Frontal cortex (tissue), 4 donors: ENCODE results near the gene CMYA5. TPM values are rescaled to one million over a fixed set of nuclear protein-coding genes. Genes with fewer than 3 reads are reported as not detected.
"Not testable (repeated sequence)": the region's sequence is repeated elsewhere in the genome, so short reads cannot be mapped to it uniquely, and the experiment has no call there.

ENCODE experiments used
- DNase-seq, 2 donors: peaks; one replicate each; pipeline ENCODE4 v3.0.0; 2012; ENCODE audit warnings: low spot score in 2 of 2
- FAIRE-seq: peaks from 2 replicates; lab custom pipeline; 2012; peaks lifted over from hg19 to GRCh38; lab: Jason Lieb, UNC
- total RNA-seq: library from RNA; depleted of rRNA; stranded (reverse); fragments of >200 nt; gene quantifications from one replicate; pipeline ENCODE4 v1.2.3, GENCODE V29; 2014
- donor health status: control.
- donor health status: control.
- donor health status: control.

CMYA5 gene
- total RNA-seq, 1 donor from 2014 or later, result 0.82 TPM

- FAIRE-seq (no peak), DNase-seq (no peak)
Observed at GRCh38 chr5:79743846-79744605, 54.4 kb downstream of the CMYA5 start.

- FAIRE-seq (no peak), DNase-seq (no peak)
Observed at GRCh38 chr5:79745255-79745654, 55.6 kb downstream of the CMYA5 start.

- FAIRE-seq, result no peak
- DNase-seq, result no peak
Observed at GRCh38 chr5:79746642-79747569, 57.3 kb downstream of the CMYA5 start.

DNA sequence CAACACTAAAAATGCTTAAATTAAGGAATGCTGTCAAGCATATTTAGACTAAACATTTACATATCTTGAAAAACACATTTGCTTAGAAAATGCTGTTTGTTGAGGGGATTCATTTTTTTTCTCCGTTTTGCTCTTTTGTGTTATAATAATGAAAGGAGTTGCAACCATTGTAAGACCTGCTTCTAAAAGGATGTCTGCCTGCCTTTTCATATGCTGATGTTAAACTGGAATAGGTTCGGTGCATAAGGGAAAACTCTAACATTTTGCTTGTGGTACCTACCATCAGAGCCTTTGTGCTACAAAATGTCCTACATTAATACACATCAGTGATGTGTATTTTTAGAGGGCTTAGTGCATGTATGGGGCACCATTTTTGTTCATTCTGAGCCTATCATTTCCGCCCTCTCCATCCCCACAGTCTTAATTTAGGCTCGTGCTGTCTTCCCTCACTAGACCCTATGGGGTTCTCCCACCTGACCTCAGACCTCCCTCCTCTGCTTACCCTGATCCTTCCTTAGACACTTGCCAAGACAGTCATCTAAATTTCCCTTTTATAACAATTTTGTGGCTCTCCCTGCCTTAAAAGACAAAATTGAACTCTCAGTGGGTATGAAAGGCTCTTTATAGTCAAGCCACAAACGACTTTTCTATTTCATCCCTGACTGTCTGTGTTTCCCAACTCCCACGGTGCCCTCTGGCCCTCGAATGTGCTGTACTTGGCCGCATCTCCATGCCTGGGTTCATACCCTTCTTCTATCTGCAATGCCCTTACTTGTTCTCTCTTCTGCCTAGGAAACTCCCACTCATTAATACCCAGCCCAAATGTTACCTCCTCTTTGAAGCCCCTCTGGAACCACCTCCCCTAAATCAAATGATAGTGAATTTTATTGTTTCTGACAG, 61.2 kb downstream of the CMYA5 start:
- no peak for FAIRE-seq
- DNase-seq, result no peak

DNA sequence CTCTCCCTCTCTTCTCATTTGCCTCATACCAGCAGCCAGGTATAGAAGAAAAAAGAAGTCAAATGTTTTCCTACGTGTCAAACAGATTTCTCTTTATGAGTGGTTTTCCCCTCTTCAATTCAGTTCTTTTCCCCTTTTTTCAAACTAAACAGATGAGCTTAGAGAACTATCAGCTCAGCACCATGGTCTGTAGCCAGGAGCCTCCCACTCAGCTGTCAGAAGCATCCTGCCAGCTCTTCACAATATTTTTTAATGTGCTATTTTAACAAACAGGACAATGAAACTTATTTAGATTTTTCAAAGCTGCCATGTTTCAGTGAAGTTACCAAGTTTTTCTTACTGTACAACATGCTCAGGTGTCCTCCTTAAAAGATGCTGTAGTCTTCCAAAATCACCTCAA, 63.5 kb downstream of the CMYA5 start:
- no peak for DNase-seq
- FAIRE-seq, result no peak

DNA sequence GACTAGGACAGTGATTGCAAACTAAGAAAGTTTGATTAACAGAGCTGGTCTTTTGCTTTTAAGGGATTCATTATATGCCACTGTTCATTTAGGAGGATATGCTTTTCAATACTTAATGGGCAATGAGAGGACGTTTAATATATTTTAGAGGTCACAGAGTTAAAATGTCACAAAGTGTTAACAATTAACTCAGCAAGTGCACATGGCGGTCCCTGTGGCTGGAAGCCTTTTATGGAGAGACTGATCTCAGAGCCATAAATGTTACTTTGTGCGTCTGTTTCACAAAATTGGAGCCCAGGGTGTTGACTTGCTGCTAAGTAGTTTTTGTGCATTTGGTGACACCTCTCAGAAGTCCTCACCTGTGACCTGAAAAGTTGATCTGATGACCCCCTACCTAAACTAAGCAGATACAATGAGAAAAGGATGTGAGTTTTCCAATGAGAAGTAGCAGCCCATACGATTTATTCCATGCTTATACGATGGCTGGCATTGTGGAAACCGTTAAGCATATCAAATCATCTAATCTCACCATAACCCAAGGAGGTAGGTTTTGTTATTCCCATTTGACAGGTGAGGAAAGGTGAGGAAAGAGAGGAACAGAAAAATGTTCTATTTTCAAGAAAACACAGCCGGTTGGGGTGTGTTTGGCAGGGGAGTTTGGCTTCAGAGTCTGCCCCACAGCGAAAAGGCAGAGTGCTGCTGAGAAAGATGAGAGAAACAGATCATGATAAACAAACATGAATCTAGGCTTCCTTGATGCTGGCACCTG, 64.4 kb downstream of the CMYA5 start:
- DNase-seq, result no peak
- FAIRE-seq, result no peak

GRCh38 chr5:79754865-79755555, 65.4 kb downstream of the CMYA5 start:
- DNase-seq (no peak), FAIRE-seq (no peak)

GRCh38 chr5:79756076-79756475, 66.4 kb downstream of the CMYA5 start:
- FAIRE-seq (no peak), DNase-seq (no peak)

DNA sequence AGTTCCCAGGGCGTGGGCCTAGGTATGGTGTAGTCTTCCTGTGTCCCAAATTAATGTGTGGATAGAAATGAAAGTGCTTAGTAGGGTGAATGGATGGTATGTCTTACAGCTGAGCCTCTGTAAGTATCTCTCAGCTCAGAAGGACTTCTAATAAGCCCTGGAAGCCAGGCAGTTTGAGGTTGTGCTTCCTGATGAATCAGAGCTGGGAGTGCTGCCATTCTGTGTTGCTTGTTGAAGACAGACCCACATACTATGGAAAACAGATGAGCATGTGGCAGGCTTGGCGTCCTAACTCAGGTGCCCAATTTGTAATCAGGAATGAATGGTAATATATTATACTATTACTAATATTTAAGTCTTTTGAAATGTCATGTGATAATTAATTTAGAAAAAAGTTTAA, 69.8 kb downstream of the CMYA5 start:
- DNase-seq (no peak), FAIRE-seq (no peak)

GRCh38 chr5:79759848-79760247, 70.2 kb downstream of the CMYA5 start:
- DNase-seq, result no peak
- FAIRE-seq, result no peak

DNA sequence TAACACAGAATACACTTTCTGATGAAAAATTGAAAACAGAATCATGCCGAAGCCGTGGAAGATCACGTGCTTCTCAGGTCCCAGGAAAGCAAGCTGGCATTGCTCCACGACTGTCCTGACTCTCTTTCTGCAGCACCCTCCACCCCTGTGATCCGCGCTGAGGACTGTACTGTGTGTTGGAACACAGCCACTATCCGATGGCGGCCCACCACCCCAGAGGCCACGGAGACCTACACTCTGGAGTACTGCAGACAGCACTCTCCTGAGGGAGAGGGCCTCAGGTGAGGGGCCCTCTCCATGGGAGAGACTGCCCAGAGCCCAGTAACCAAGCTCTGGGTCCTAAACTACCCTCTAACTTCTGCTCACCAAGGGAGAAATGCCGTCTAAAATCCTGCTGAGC, 73.3 kb downstream of the CMYA5 start:
- DNase-seq (no peak), FAIRE-seq (no peak)

DNA sequence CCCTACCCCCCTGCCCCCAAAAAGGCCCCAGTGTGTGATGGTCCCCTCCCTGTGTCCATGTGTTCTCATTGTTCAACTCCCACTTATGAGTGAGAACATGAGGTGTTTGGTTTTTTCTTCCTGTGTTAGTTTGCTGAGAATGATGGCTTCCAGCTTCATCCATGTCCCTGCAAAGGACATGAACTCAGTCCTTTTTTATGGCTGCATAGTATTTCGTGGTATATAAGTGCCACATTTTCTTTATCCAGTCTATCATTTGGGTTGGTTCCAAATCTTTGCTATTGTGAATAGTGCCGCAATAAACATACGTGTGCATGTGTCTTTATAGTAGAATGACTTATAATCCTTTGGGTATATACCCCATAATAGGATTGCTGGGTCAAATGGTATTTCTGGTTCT, 74.5 kb downstream of the CMYA5 start:
- not testable (repeated sequence) for FAIRE-seq, DNase-seq

GRCh38 chr5:79771387-79771786, 81.8 kb downstream of the CMYA5 start:
- DNase-seq (no peak), FAIRE-seq (no peak)

DNA sequence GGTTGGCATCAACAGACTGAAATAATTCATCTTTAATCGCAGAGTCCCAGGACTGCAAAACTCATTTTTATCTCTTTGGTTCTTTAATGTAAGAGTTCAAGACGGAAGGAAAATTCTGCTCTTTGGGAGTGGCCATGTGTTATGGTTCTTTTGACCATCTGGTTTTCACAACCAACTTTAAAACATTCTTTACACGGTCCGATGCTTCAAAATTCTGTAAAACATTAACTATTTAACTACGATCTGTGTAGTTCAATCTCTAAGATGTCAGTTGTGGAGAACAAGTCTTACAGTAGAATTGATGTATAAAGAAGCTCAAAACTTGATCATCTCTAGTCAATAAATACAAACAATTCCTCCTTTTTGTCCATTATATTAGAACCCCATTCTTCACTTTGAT, 83.0 kb downstream of the CMYA5 start:
- FAIRE-seq (no peak), DNase-seq (no peak)

DNA sequence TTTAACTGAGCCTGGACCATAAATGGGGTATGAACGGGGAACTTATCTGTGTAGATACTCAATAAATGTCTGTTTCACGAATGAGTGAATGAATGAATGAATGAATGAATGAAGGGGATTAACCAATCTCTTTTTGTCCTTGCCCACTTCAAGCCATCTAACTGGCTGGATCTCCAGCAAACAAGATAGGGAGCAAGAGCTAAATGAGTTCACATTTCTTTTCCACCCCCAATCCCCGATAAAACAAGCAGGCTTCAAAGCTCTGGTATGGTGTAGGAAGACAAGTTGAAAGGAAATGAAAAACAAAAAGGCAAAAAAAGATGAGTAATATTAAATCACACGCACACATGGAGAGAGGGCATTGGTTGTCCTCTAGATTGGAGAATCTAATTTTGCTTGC, 84.0 kb downstream of the CMYA5 start:
- DNase-seq, result no peak
- FAIRE-seq, result no peak

- FAIRE-seq (no peak), DNase-seq (no peak)
Observed at GRCh38 chr5:79774171-79774854, 84.7 kb downstream of the CMYA5 start.

- FAIRE-seq, result no peak
- DNase-seq, result no peak
Observed at GRCh38 chr5:79774855-79775237, 85.2 kb downstream of the CMYA5 start.

GRCh38 chr5:79784741-79785140, 95.1 kb downstream of the CMYA5 start:
- DNase-seq, FAIRE-seq: not testable (repeated sequence)
